HepG2 (cell line): ENCODE measurements around the gene SOX14. TPM values are rescaled to one million over a fixed set of nuclear protein-coding genes. Genes with fewer than 3 reads are reported as not detected.

Experiments used
- ATAC-seq: fragments of 200-7000 bp; cut with Tn5 transposase; 3 replicates; pipeline ENCODE4 v1.9.1; 2020; ENCODE audit warnings: mild to moderate bottlenecking, moderate library complexity
- BruUV-seq: library from RNA; stranded (reverse); fragments of 400-500 nt; replicated peaks from 2 replicates; lab custom pipeline; 2021; lab: Mats Ljungman, UMichigan
- CTCF ChIA-PET: fragments of 300-600 bp; formaldehyde crosslinking; extraction: SDS; loops from one replicate; lab custom pipeline; 2021; ENCODE audit warnings: low total read pairs, inconsistent platforms, low intra/inter-chr PET ratio; lab: Yijun Ruan, JAX
- POLR2A ChIA-PET: fragments of 350-600 bp; sonication (Branson Sonifier 250); formaldehyde crosslinking; loops from one replicate; lab custom pipeline; 2020; ENCODE audit warnings: antibody characterized with exemption, inconsistent platforms; lab: Yijun Ruan, JAX
- DNase-seq: peaks from one replicate; pipeline ENCODE4 v3.0.0-alpha.2; 2015; ENCODE audit warnings: low spot score
- FAIRE-seq: peaks from 3 replicates; lab custom pipeline; 2011; peaks lifted over from hg19 to GRCh38; lab: Jason Lieb, UNC
- H2AFZ ChIP-seq: one replicate; pipeline ENCODE4 v1.6.1; 2011; ENCODE audit warnings: low read length, inconsistent platforms
- H3K27ac ChIP-seq: fragments of 300-600 bp; 3 replicates; pipeline ENCODE4 v1.8.0; 2011; ENCODE audit warnings: mixed run types, mild to moderate bottlenecking, mixed read lengths, low read length, inconsistent platforms; ENCODE audit not compliant: insufficient read depth; ENCODE audit errors: extremely low read length
- H3K27me3 ChIP-seq, 2 experiments: fragments of 200-600 bp in 1 of 2; 2 replicates in 1 of 2; 3 replicates in 1 of 2; pipeline versions ENCODE4 v1.6.0 to v1.8.0; 2011; ENCODE audit warnings: low read length in 2 of 2, mild to moderate bottlenecking in 2 of 2, moderate library complexity in 2 of 2, inconsistent platforms in 1 of 2; ENCODE audit not compliant: insufficient read depth in 2 of 2, control insufficient read depth in 1 of 2
- H3K36me3 ChIP-seq, 2 experiments: fragments of 200-600 bp in 1 of 2; replicated peaks in 1 of 2; 2 replicates in 1 of 2; 3 replicates in 1 of 2; pipeline versions ENCODE4 v1.5.1 to v1.8.0; 2011; ENCODE audit warnings: low read length in 2 of 2, inconsistent platforms in 1 of 2; ENCODE audit not compliant: insufficient read depth in 2 of 2, control insufficient read depth in 1 of 2
- H3K4me1 ChIP-seq: 2 replicates; pipeline ENCODE4 v1.5.1; 2012; ENCODE audit warnings: low read length, inconsistent platforms; ENCODE audit not compliant: insufficient read depth
- H3K4me2 ChIP-seq: 2 replicates; pipeline ENCODE4 v1.6.0; 2011; ENCODE audit warnings: low read depth, low read length, inconsistent platforms
- H3K4me3 ChIP-seq, 3 experiments: fragments of 200-600 bp in 1 of 3; sonication (generic), shearing (Covaris generic) in 1 of 3; replicated peaks in 1 of 3; 2 replicates each; pipeline ENCODE4 v1.5.1; 2011 to 2016; ENCODE audit warnings: low read length in 3 of 3, inconsistent platforms in 2 of 3, low read depth in 2 of 3, mild to moderate bottlenecking in 2 of 3, control low read depth in 1 of 3, mixed read lengths in 1 of 3; ENCODE audit not compliant: insufficient read depth in 1 of 3
- H3K79me2 ChIP-seq: one replicate; pipeline ENCODE4 v1.6.1; 2011; ENCODE audit warnings: low read length, inconsistent platforms; ENCODE audit not compliant: insufficient read depth
- H3K9ac ChIP-seq: 2 replicates; pipeline ENCODE4 v1.6.0; 2011; ENCODE audit warnings: mild to moderate bottlenecking, low read depth, low read length, inconsistent platforms; ENCODE audit not compliant: insufficient read depth
- H3K9me3 ChIP-seq: 2 replicates; pipeline ENCODE4 v1.5.1; 2012; ENCODE audit warnings: mild to moderate bottlenecking, low read length
- H4K20me1 ChIP-seq: 2 replicates; pipeline ENCODE4 v1.6.0; 2011; ENCODE audit warnings: inconsistent platforms, mild to moderate bottlenecking, low read length, moderate library complexity; ENCODE audit not compliant: insufficient read depth
- ARID2 ChIP-seq: sonication (generic); formaldehyde crosslinking; IDR thresholded peaks from 2 replicates; pipeline ENCODE4 v1.8.1; 2022; ENCODE audit warnings: mild to moderate bottlenecking, missing genetic modification reagents, borderline replicate concordance
- GLI4 ChIP-seq: sonication (generic); formaldehyde crosslinking; IDR thresholded peaks from 2 replicates; pipeline ENCODE4 v1.5.1; 2020; ENCODE audit warnings: missing genetic modification reagents, mild to moderate bottlenecking, moderate library complexity, borderline replicate concordance
- HES4 ChIP-seq: sonication (generic); formaldehyde crosslinking; IDR thresholded peaks from 2 replicates; pipeline ENCODE4 v1.9.0; 2021; ENCODE audit warnings: mild to moderate bottlenecking, missing genetic modification reagents, borderline replicate concordance
- IRF2 ChIP-seq: IDR thresholded peaks from 2 replicates; pipeline ENCODE4 v1.6.1; 2018; ENCODE audit warnings: missing genetic modification reagents, missing compliant biosample characterization
- KDM4B ChIP-seq: sonication (generic); formaldehyde crosslinking; IDR thresholded peaks from 2 replicates; pipeline ENCODE4 v1.4.0; 2020; ENCODE audit warnings: missing genetic modification reagents
- MAFF ChIP-seq: IDR thresholded peaks from 2 replicates; pipeline ENCODE4 v1.6.1; 2011; ENCODE audit warnings: low read depth, low read length, improper control_type of control experiment
- MAFK ChIP-seq, 2 experiments: IDR thresholded peaks in 1 of 2; conservative IDR thresholded peaks in 1 of 2; 2 replicates each; pipeline ENCODE4 v1.6.1; 2011; ENCODE audit warnings: improper control_type of control experiment in 2 of 2, low read length in 2 of 2
- MLXIP ChIP-seq: sonication (generic); formaldehyde crosslinking; IDR thresholded peaks from 2 replicates; pipeline ENCODE4 v1.9.0; 2021; ENCODE audit warnings: missing genetic modification reagents, borderline replicate concordance
- RFXAP ChIP-seq: sonication (generic); formaldehyde crosslinking; IDR thresholded peaks from 2 replicates; pipeline ENCODE4 v1.4.0; 2020; ENCODE audit warnings: missing genetic modification reagents, borderline replicate concordance
- TEF ChIP-seq: sonication (generic); formaldehyde crosslinking; IDR thresholded peaks from 2 replicates; pipeline ENCODE4 v1.5.0; 2020; ENCODE audit warnings: missing genetic modification reagents
- TFAP4 ChIP-seq: sonication (generic); IDR thresholded peaks from 2 replicates; pipeline ENCODE4 v1.6.1; 2016; ENCODE audit warnings: low read depth, borderline replicate concordance
- XRCC5 ChIP-seq: fragments of 200-400 bp; formaldehyde crosslinking; optimal IDR thresholded peaks from 2 replicates; pipeline ENCODE3; 2017; ENCODE audit warnings: mild to moderate bottlenecking, low read length
- YEATS4 ChIP-seq: sonication (generic); formaldehyde crosslinking; IDR thresholded peaks from 2 replicates; pipeline ENCODE4 v1.4.0; 2020; ENCODE audit warnings: missing genetic modification reagents, borderline replicate concordance
- ZNF207 ChIP-seq: fragments of 450-650 bp; IDR thresholded peaks from 2 replicates; pipeline ENCODE4 v1.6.1; 2016; ENCODE audit warnings: antibody characterized with exemption, borderline replicate concordance
- WGBS: methylation state at CpG from one replicate; pipeline ENCODE4 v1.1.6; 2017; ENCODE audit warnings: low lambda C conversion rate; 5-methylcytosine and 5-hydroxymethylcytosine counted together
- in situ Hi-C: cut with HindIII; loops from 2 replicates; pipeline ENCODE4 v1.10.0; 2017; ENCODE audit warnings: low pct_unique_long_range_greater_than_20kb; ENCODE audit not compliant: extremely low pct_ligation_motif_present
- intact Hi-C: fragments of 100-400 bp; cut with micrococcal nuclease; formaldehyde crosslinking; loops from one replicate; pipeline ENCODE4 v1.10.0; 2022; ENCODE audit not compliant: unreplicated experiment
- polyA plus RNA-seq, 8 experiments: library from polyadenylated mRNA; depleted of rRNA in 3 of 8; stranded (reverse) in 7 of 8; unstranded in 1 of 8; fragments of >200 nt; fragmentation: Illumina TruSeq in 4 of 8; extraction: Trizol in 4 of 8; gene quantifications; 2 replicates each; pipeline versions ENCODE4 v1.2.1 to v1.2.3, GENCODE V29; 2011 to 2016; ENCODE audit warnings: low read depth in 4 of 8, missing spikeins in 1 of 8, mixed read lengths in 1 of 8; ENCODE audit not compliant: insufficient read depth in 1 of 8
- total RNA-seq, 5 experiments: library from RNA; depleted of rRNA; stranded (reverse); fragments of >200 nt; fragmentation: Illumina TruSeq; extraction: Trizol; gene quantifications; 2 replicates each; pipeline ENCODE4 v1.2.3, GENCODE V29; 2016; ENCODE audit warnings: low read depth in 1 of 5
- TF ChIP-seq, protein P1 (sequence below): sonication (generic); formaldehyde crosslinking; IDR thresholded peaks from 2 replicates; pipeline ENCODE4 v1.5.1; 2020; ENCODE audit warnings: missing genetic modification reagents, mild to moderate bottlenecking, borderline replicate concordance

Gene SOX14
- total and polyA plus RNA-seq, 2 of the 13 experiments (the other 11 are each of a cell fraction or from before 2014, with no cell fraction given): not detected

DNA sequence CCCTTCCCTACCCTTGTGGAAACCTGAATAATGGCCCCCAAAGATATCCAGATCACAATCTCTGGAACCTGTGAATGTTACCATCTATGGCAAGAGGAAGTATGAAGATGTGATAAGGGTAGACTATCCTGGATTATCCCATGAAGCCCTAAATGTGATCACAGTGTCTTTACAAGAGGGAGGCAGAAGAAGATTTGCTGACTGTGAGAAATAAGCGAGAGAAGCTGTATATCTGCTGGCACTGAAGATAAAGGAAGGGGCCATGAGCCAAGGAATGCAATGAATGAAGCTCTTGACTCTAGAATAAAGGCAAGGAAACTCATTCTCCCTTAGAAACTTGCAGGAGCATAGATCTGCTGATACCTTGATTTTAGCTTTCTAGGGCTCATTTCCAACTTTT lies 39.1 kb downstream of the SOX14 start:
- ATAC-seq (no peak), FAIRE-seq (no peak), DNase-seq (no peak)
- Histone ChIP-seq H3K27me3 (peaks cover 0 to 3% of the 10 kb centered on the region in 2 experiments; a peak in 1 of 5 replicates), H3K4me1 (no peaks in the 10 kb centered on the region), H3K79me2 (no peaks in the 10 kb centered on the region), H3K9ac (no peak overlapping the region), H3K27ac (no peak overlapping the region), H3K36me3 (no peaks in the 10 kb centered on the region), H3K4me3 (no peak overlapping the region), H2AFZ (no peak overlapping the region), H4K20me1 (no peaks in the 10 kb centered on the region), H3K9me3 (no peaks in the 10 kb centered on the region), H3K4me2 (no peak overlapping the region)
- ChIA-PET CTCF (no interaction called here), POLR2A (no interaction called here)
- WGBS: 0% methylated on average over 1 of the region's 1 CpG
- intact Hi-C loops (no loop called here), in situ Hi-C loops (no loop called here)
- BruUV-seq: no TSS peak
- TF ChIP-seq XRCC5: no peak
- TF ChIP-seq KDM4B (CRISPR knock-in tag): no peak
- no peak for TF ChIP-seq ARID2 (CRISPR knock-in tag)
- TF ChIP-seq MAFF: peak; percentile 75
- no peak for TF ChIP-seq IRF2
- TF ChIP-seq TFAP4: no peak
- no peak for TF ChIP-seq RFXAP (CRISPR knock-in tag)
- TF ChIP-seq ZNF207: no peak
- TF ChIP-seq, protein P1, sequence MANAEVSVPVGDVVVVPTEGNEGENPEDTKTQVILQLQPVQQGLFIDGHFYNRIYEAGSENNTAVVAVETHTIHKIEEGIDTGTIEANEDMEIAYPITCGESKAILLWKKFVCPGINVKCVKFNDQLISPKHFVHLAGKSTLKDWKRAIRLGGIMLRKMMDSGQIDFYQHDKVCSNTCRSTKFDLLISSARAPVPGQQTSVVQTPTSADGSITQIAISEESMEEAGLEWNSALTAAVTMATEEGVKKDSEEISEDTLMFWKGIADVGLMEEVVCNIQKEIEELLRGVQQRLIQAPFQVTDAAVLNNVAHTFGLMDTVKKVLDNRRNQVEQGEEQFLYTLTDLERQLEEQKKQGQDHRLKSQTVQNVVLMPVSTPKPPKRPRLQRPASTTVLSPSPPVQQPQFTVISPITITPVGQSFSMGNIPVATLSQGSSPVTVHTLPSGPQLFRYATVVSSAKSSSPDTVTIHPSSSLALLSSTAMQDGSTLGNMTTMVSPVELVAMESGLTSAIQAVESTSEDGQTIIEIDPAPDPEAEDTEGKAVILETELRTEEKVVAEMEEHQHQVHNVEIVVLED (CRISPR knock-in tag): no peak
- TF ChIP-seq HES4 (CRISPR knock-in tag): no peak
- TF ChIP-seq MLXIP (CRISPR knock-in tag): no peak
- TF ChIP-seq MAFK (conservative IDR thresholded peaks at IDR 0.05 in 1 of 2, IDR thresholded peaks at IDR 0.05 in 1 of 2; ENCODE audit: low read length in 2 of 2): peak; percentile 73 to 81
- no peak for TF ChIP-seq YEATS4
- TF ChIP-seq GLI4 (CRISPR knock-in tag): no peak
- TF ChIP-seq TEF (CRISPR knock-in tag): no peak
